GM12891 (cell line): Measurements from ENCODE around the gene SLC16A8.

Experiments
- DNase-seq: peaks from one replicate; pipeline ENCODE4 v3.0.0; 2011; ENCODE audit warnings: low spot score; ENCODE audit not compliant: insufficient read length
- FAIRE-seq: peaks from 2 replicates; lab custom pipeline; 2011; peaks lifted over from hg19 to GRCh38; lab: Jason Lieb, UNC
- PAX5 ChIP-seq: IDR thresholded peaks from 2 replicates; pipeline ENCODE4 v1.6.1; 2011; ENCODE audit warnings: low read length, moderate library complexity, mild to moderate bottlenecking; ENCODE audit not compliant: insufficient read depth, severe bottlenecking
- POLR2A ChIP-seq: IDR thresholded peaks from 2 replicates; pipeline ENCODE4 v1.6.1; 2011; ENCODE audit warnings: low read depth, low read length, control low read depth
- POLR2AphosphoS5 ChIP-seq: IDR thresholded peaks from 2 replicates; pipeline ENCODE4 v1.6.1; 2011; ENCODE audit warnings: low read depth, low read length, control low read depth
- POU2F2 ChIP-seq: IDR thresholded peaks from 2 replicates; pipeline ENCODE4 v1.6.1; 2011; ENCODE audit warnings: low read depth, mild to moderate bottlenecking, control low read depth, low read length, moderate library complexity
- SPI1 ChIP-seq: IDR thresholded peaks from 2 replicates; pipeline ENCODE4 v1.6.1; 2011; ENCODE audit warnings: low read depth, low read length, control low read depth
- TAF1 ChIP-seq: IDR thresholded peaks from 2 replicates; pipeline ENCODE4 v1.6.1; 2011; ENCODE audit warnings: low read depth, low read length, control low read depth

Gene SLC16A8

DNA sequence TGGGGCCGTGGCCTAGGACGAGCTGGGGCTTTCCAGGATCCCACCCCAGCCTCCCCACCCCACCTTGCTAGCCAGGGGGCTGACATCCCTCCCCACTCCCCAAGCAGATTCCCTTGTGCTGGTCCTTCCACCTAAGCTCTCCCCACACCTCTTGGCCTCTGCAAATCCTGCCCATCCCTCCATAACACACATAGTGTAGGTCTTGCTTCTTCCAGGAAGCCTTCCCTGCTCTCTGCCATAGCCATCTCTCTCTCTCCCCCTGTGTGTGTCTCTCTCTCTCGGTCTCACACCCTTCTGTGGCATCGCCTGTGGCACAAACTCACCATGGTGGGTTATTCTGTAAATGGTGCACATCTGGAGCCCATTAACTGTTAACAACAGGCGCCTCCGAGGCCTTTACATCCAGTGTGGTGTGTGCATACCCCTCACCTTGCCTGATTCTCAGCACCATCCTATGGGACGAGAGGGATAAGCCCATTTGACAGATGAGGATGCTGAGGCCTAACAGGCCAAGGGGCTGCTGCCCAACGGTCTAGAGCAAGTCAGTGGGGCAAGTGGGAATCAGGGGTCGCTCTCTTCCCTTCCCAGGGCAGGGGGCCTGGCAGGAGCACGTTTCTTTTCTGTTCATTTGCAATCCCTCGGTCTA is 49.0 kb downstream of the SLC16A8 start:
- TF ChIP-seq TAF1, result no peak
- no peak for TF ChIP-seq SPI1
- TF ChIP-seq PAX5, result no peak
- no peak for TF ChIP-seq POU2F2
- no peak for TF ChIP-seq POLR2A
- no peak for TF ChIP-seq POLR2AphosphoS5
- DNase-seq, result no peak
- FAIRE-seq, result no peak

- DNase-seq (no peak), FAIRE-seq (no peak)
- TF ChIP-seq POU2F2 (no peak), TAF1 (no peak), POLR2A (no peak), POLR2AphosphoS5 (no peak), PAX5 (no peak), SPI1 (no peak)
Observed at GRCh38 chr22:38034278-38034882, 49.6 kb downstream of the SLC16A8 start.

- DNase-seq (no peak), FAIRE-seq (no peak)
- TF ChIP-seq SPI1, result no peak
- TF ChIP-seq POU2F2, result no peak
Observed at GRCh38 chr22:38033522-38034277, 50.3 kb downstream of the SLC16A8 start.

- TF ChIP-seq SPI1 (0 out of 2 replicates have a peak, but pooled peaks have one; percentile 31), POLR2AphosphoS5 (no peak), POU2F2 (no peak), TAF1 (no peak)
- FAIRE-seq (no peak), DNase-seq (no peak)
Observed at GRCh38 chr22:38032681-38033521, 51.1 kb downstream of the SLC16A8 start.

GRCh38 chr22:38031491-38031890 is 52.5 kb downstream of the SLC16A8 start:
- DNase-seq (no peak), FAIRE-seq (no peak)
- TF ChIP-seq POU2F2 (no peak), SPI1 (no peak), TAF1 (no peak), POLR2A (no peak), POLR2AphosphoS5 (no peak), PAX5 (no peak)

DNA sequence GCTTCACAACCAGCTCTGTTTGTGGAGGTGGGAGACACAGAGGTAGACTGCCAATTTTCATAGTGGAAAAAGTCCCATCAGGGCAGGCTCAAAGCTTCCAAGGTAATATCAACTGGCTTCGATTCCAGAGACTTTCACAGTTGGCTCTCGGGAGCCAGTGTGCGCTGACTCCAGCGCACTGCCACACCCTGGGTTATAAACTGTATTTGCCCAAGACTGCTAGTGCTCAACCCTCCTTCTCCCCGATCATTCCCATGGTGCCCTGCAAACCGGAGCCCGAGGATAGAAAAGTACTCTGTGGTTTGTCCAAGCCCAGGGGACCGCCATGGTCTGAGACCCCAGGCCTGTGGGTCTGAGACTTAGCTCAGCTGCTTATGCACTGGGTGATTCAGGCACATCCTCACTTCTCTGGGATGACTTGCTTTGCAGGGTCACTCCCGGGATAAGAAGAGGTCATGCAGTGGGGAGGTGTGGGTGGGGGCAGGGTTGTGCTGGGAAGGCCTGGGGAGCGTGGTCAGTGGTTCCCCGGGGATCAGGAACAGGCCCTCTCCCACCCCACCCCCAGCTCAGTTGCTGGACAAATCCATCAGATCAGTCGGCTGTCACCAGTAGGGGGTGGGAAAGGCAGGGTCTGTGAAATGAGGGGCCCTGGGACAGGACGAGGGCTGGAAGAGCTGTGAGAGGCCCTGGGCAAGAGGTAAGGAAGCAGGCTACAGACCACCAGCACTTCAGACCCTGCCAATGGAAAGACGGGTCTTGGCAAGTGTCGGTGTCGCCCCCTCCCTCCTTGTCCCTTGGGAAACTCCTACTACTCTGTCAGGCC is 53.5 kb downstream of the SLC16A8 start:
- DNase-seq, result no peak
- no peak for FAIRE-seq
- TF ChIP-seq SPI1 (no peak), PAX5 (no peak), POU2F2 (no peak), POLR2AphosphoS5 (no peak), POLR2A (no peak), TAF1 (no peak)

GRCh38 chr22:38029901-38030300 is 54.1 kb downstream of the SLC16A8 start:
- TF ChIP-seq POU2F2, result no peak
- no peak for TF ChIP-seq TAF1
- no peak for TF ChIP-seq PAX5
- TF ChIP-seq SPI1, result no peak
- no peak for TF ChIP-seq POLR2AphosphoS5
- TF ChIP-seq POLR2A, result no peak
- FAIRE-seq, result no peak
- no peak for DNase-seq

DNA sequence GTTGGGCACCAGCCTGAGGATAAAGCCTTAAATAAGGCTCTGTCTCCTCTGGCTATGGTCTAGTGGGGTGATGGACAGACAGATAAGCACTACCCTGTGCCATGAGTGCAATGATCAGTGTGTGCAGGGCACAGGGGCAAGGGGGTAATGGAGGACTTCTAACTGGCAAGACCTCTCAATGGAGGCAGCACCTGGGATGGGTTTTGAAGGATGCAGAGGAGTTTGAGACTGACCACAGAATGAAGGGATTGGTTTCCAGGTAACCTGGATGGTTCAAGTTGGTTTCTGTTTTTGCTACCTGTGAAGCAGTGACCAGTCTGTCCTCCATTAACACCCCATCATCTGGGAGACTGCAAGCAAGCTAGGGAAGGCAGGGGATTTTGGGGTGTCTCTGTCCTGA is 54.6 kb downstream of the SLC16A8 start:
- no peak for FAIRE-seq
- TF ChIP-seq POLR2AphosphoS5 (no peak), POLR2A (no peak), POU2F2 (no peak), PAX5 (no peak), SPI1 (no peak), TAF1 (no peak)
- no peak for DNase-seq

- no peak for TF ChIP-seq SPI1
- TF ChIP-seq PAX5, result no peak
- TF ChIP-seq POLR2AphosphoS5, result no peak
- TF ChIP-seq TAF1, result no peak
- TF ChIP-seq POLR2A, result no peak
- FAIRE-seq, result no peak
- no peak for DNase-seq
Observed at GRCh38 chr22:38028344-38029130, 55.4 kb downstream of the SLC16A8 start.
